ENCODE measurements around the gene NOXO1. TPM values are rescaled to one million over a fixed set of nuclear protein-coding genes. Genes with fewer than 3 reads are reported as not detected.

Gene NOXO1
- total RNA-seq, 2 donors from 2014 or later = not detected

GRCh38 chr16:1929578-1930337, 51.5 kb downstream of the NOXO1 start:
- H3K27ac Mint-ChIP-seq = peak overlapping the region in 1 of 2 donors; percentile 64

GRCh38 chr16:1929105-1929504, 52.2 kb downstream of the NOXO1 start:
- Mint-ChIP-seq H3K27ac (peak overlapping the region; percentile 17 to 64), H3K36me3 (no peaks in the 10 kb centered on the region), H3K9me3 (no peaks in the 10 kb centered on the region)
- ATAC-seq (peak; percentile 28 to 36), DNase-seq (ENCODE audit: low spot score in 2 of 2) (no peak)

More at GRCh38 chr16:1929578-1930337, 51.5 kb downstream of the NOXO1 start:
- DNase-seq (ENCODE audit: low spot score in 2 of 2) = peak; percentile 95 to 100
- H3K36me3 Mint-ChIP-seq = no peaks in the 10 kb centered on the region
- ATAC-seq = peak; percentile 93 to 94
- H3K9me3 Mint-ChIP-seq = no peaks in the 10 kb centered on the region

Other genes with a start within 250 kb of the NOXO1 start
- 10 to 100 TPM; 30.9 to 55.6 TPM for gene NME3, start 209.9 kb downstream of the NOXO1 start, total RNA-seq
- gene EME2, start 208.7 kb downstream of the NOXO1 start, total RNA-seq = 10 to 100 TPM; 21.9 to 24.0 TPM
- gene MRPS34, start 208.3 kb downstream of the NOXO1 start, total RNA-seq = 100 to 1,000 TPM; 106 to 180 TPM
- 10 to 100 TPM; 19.1 to 29.2 TPM for gene SPSB3, start 198.9 kb downstream of the NOXO1 start, total RNA-seq
- 10 to 100 TPM; 41.0 to 48.3 TPM for gene NUBP2, start 198.5 kb downstream of the NOXO1 start, total RNA-seq
- gene IGFALS, start 187.8 kb downstream of the NOXO1 start, total RNA-seq = not detected
- gene HAGH, start 154.6 kb downstream of the NOXO1 start, total RNA-seq = 10 to 100 TPM; 31.7 to 65.6 TPM
- gene FAHD1, start 154.3 kb downstream of the NOXO1 start, total RNA-seq = 10 to 100 TPM; 11.9 to 13.0 TPM
- under 1 TPM; 0.43 to 0.45 TPM for gene MEIOB, start 109.3 kb downstream of the NOXO1 start, total RNA-seq
- not detected for gene HS3ST6, start 63.1 kb downstream of the NOXO1 start, total RNA-seq
- gene MSRB1, start 38.3 kb downstream of the NOXO1 start, total RNA-seq = 10 to 100 TPM; 17.3 to 41.7 TPM
- not detected for gene RPL3L, start 26.8 kb downstream of the NOXO1 start, total RNA-seq
- 10 to 100 TPM; 63.4 to 98.8 TPM for gene NDUFB10, start 21.9 kb downstream of the NOXO1 start, total RNA-seq
- gene RPS2, start 16.6 kb downstream of the NOXO1 start, total RNA-seq = 1,000 to 10,000 TPM; 5,211 to 5,668 TPM
- gene RNF151, start 14.6 kb downstream of the NOXO1 start, total RNA-seq = under 1 TPM in 1 of 2 donors, not detected in 1; 0.41 TPM
- gene TBL3, start 9.4 kb downstream of the NOXO1 start, total RNA-seq = 10 to 100 TPM; 18.8 to 37.2 TPM
- 10 to 100 TPM; 19.1 to 25.0 TPM for gene GFER, start 2.7 kb upstream of the NOXO1 start, total RNA-seq
- 1 to 10 TPM; 2.0 to 9.0 TPM for gene SYNGR3, start 8.5 kb upstream of the NOXO1 start, total RNA-seq
- gene ZNF598, start 28.4 kb upstream of the NOXO1 start, total RNA-seq = 10 to 100 TPM; 72.2 to 87.9 TPM
- 1 to 10 TPM in 1 of 2 donors, under 1 TPM in 1; 0.61 to 4.6 TPM for gene NPW, start 38.3 kb upstream of the NOXO1 start, total RNA-seq
- 1 to 10 TPM in 1 of 2 donors, under 1 TPM in 1; 0.82 to 3.7 TPM for gene NHERF2, start 45.4 kb upstream of the NOXO1 start, total RNA-seq
- gene NTHL1, start 66.4 kb upstream of the NOXO1 start, total RNA-seq = 10 to 100 TPM; 21.6 to 25.3 TPM
- gene TSC2, start 66.5 kb upstream of the NOXO1 start, total RNA-seq = 100 to 1,000 TPM in 1 of 2 donors, 10 to 100 TPM in 1; 70.5 to 121 TPM
- gene PKD1, start 154.4 kb upstream of the NOXO1 start, total RNA-seq = 10 to 100 TPM; 77.0 to 87.6 TPM
- gene RAB26, start 167.2 kb upstream of the NOXO1 start, total RNA-seq = under 1 TPM in 1 of 2 donors, not detected in 1; 0.80 TPM
- gene TRAF7, start 174.3 kb upstream of the NOXO1 start, total RNA-seq = 10 to 100 TPM; 67.7 to 92.0 TPM
- 10 to 100 TPM in 1 of 2 donors, under 1 TPM in 1; 0.77 to 11.3 TPM for gene CASKIN1, start 215.1 kb upstream of the NOXO1 start, total RNA-seq
- gene MLST8, start 224.0 kb upstream of the NOXO1 start, total RNA-seq = 10 to 100 TPM; 49.5 to 52.2 TPM
- gene BRICD5, start 229.4 kb upstream of the NOXO1 start, total RNA-seq = 10 to 100 TPM in 1 of 2 donors, 1 to 10 TPM in 1; 6.3 to 10.3 TPM
- gene PGP, start 233.4 kb upstream of the NOXO1 start, total RNA-seq = 10 to 100 TPM; 15.1 to 20.9 TPM
- 10 to 100 TPM; 19.0 to 22.5 TPM for gene E4F1, start 242.1 kb upstream of the NOXO1 start, total RNA-seq